Left kidney (tissue), 2 donors: ENCODE results near the gene NOC3L. TPM values are rescaled to one million over a fixed set of nuclear protein-coding genes. Genes with fewer than 3 reads are reported as not detected.

ENCODE experiments used
- DNase-seq: peaks from one replicate; pipeline ENCODE4 v3.0.0-alpha.2; 2013
- polyA plus RNA-seq: library from polyadenylated mRNA; unstranded; fragments of 120-200 nt; gene quantifications from one replicate; pipeline ENCODE4 v1.2.1, GENCODE V29; 2013; ENCODE audit not compliant: insufficient read length

Gene NOC3L
- polyA plus RNA-seq, 1 donor: 26.5 TPM

DNA sequence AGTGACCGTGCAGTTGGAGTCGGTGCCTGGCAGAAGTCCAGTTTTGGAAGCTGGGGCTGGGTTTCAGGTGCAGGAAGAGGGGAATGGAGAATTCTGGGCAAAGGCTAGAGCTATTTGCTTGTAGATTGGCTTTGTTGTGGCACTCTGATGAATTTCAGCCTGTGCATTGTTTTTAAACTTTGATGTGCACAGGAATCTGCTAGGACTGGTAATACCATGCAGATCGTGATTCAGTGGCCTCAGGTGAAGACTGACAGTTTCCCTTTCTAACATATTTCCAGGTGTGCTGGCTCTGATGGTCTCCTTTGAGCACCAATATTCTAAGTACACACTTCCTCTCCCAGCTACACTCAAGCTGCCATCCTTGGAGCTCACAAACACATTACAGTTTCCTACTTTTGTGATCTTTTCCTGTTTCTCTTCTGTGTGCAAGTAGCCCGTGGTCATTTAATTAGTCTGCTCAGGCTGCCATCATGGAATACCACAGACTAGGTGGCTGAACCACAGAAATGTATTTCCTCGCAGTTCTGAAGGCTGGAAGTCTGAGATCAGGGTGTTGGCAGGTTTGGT lies 55.6 kb downstream of the NOC3L start:
- DNase-seq: no peak

DNA sequence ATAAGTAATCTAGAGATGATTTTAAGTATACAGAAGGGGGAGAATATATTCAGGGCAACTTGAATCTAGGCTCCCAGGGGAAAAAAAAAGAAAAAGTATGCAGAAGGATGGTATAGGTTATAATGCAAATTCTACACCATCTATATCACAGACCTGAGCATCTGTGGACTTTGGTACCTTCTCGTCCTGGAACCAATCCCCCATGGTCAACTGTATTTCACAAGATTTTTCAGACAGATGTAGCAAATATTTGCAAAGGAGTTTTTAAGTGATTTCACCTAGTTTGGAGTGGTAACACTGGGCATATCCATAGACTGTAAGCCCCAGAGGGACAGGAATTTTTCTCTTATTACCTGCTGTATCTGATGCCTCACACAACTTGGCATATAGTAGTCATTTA lies 58.8 kb downstream of the NOC3L start:
- DNase-seq: no peak

DNA sequence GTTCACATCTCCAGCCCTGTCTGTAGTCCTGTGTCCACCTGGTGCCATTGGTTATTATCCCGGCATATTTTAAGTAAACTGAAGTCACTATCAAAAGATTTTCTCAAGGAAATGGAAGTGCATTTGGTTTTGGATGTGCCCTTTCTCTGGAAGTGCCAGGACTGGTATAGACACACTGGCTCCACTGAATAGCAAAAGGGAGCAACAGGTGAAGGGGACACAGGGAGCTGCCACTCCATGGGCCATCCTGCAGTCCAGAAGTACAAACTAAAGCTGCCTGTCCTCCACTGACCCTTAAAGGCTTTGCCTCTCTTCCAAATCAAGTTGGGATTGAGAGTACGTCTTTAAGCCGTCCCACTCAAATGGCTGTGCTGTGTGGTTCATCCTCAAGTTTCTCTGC lies 62.7 kb downstream of the NOC3L start:
- DNase-seq: no peak

DNA sequence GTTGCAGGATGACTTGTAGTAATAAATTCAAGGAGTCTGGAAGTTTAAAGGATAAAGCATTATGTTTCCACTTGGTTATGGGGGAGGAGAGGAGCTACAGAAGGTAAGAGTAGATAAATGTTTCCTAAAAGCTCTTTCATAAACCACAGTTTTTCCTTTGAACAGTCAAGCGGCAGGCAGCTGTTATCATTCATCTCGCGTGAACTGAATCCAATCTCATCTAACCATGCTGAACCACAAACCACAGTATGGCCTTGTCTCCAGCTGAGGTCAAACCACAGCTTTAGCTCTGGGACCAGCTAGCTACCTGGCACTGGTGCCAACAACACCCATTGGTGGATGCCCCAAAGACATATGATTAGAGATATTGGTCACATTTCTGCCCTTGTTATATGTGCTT lies 63.3 kb downstream of the NOC3L start:
- DNase-seq: no peak

DNA sequence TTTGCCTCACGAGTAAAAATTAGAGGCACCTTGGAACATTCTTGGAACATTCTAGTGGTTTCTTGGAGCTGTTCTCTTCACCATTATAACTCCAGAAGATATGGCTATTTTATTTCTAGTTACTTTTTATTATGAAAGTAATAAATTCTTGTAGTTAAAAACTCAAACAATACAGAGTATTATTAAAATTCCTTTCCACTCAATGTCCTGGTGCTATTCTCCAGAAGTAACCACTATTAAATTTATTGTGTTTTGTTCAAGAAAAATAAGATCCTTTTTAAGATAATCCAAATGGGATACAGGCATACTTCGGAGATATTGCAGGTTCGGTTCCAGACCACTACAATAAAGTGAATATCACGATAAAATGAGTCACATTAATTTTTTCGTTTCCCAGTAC lies 68.6 kb downstream of the NOC3L start:
- no peak for DNase-seq

DNA sequence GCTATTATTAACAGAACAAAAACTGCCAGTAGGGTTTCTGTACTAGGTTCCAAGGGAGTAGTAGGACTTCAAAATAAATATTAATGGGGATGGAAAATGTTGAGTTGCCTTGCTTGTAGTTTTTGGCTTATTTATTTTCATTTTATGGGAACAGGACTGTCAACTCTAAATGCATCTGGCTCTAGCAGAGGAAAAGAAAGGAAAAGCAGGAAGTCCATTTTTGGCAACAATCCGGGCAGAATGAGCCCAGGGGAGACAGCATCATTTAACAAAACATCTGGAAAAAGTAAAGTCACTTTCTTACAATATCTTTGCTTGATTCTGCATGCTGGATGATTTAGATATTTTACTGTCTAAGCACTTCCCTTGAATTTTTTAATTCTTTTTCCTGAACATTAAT lies 69.4 kb downstream of the NOC3L start:
- peak; percentile 70 for DNase-seq

GRCh38 chr10:94292434-94293090 lies 70.2 kb downstream of the NOC3L start:
- DNase-seq: no peak

GRCh38 chr10:94288361-94289101 lies 74.2 kb downstream of the NOC3L start:
- DNase-seq: no peak

DNA sequence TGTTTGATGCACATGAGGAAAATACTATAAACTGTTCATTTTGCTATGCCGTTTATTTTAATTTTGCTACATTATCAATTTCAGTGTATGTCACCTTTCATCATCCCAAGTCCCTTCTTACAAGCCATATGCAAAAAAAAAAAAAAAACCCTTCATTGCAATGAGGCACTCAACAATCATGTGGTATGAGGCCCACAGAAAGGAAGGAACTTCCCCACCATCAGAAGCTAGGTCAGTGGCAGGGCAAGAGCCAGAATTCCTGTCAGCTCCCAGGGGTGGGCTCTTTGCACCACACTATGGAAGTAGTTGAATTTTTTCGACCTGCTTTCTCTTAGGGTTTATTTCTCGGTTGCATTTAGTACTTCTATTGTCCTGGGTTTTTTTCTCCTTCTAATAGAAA lies 75.4 kb downstream of the NOC3L start:
- DNase-seq: no peak

- DNase-seq: no peak
Observed at GRCh38 chr10:94286901-94287300, 75.8 kb downstream of the NOC3L start.

GRCh38 chr10:94285271-94285670 lies 77.5 kb downstream of the NOC3L start:
- DNase-seq: no peak

Other genes with a start within 250 kb of the NOC3L start
- 21.6 TPM for gene TBC1D12, start 39.6 kb upstream of the NOC3L start, polyA plus RNA-seq
- 63.7 TPM for gene HELLS, start 182.8 kb upstream of the NOC3L start, polyA plus RNA-seq